Epithelial cell of esophagus (primary cell): ENCODE results near the gene SH3BP2.

ENCODE experiments used
- DNase-seq: peaks from one replicate; pipeline ENCODE4 v3.0.0; 2010; ENCODE audit warnings: low read depth
- H3K4me3 ChIP-seq: 2 replicates; pipeline ENCODE4 v1.5.1; 2011; ENCODE audit warnings: mild to moderate bottlenecking, low read length, control low read depth
- CTCF ChIP-seq: IDR thresholded peaks from 2 replicates; pipeline ENCODE4 v1.5.1; 2011; ENCODE audit warnings: low read depth, mild to moderate bottlenecking, low read length, control low read depth, inconsistent platforms; ENCODE audit not compliant: insufficient read depth; ENCODE audit errors: missing control alignments

Gene SH3BP2

GRCh38 chr4:2812612-2813354, 19.9 kb downstream of the SH3BP2 start:
- no peak for DNase-seq
- TF ChIP-seq CTCF, result no peak
- no peak overlapping the region for H3K4me3 ChIP-seq

GRCh38 chr4:2813446-2814405, 20.8 kb downstream of the SH3BP2 start:
- H3K4me3 ChIP-seq, result no peak overlapping the region
- no peak for DNase-seq
- no peak for TF ChIP-seq CTCF

GRCh38 chr4:2814627-2815270, 21.9 kb downstream of the SH3BP2 start:
- no peak overlapping the region for H3K4me3 ChIP-seq
- no peak for DNase-seq
- TF ChIP-seq CTCF, result no peak

- no peak overlapping the region for H3K4me3 ChIP-seq
- no peak for DNase-seq
- no peak for TF ChIP-seq CTCF
Observed at GRCh38 chr4:2816401-2816954, 23.6 kb downstream of the SH3BP2 start.

- no peak overlapping the region for H3K4me3 ChIP-seq
- TF ChIP-seq CTCF, result no peak
- DNase-seq, result no peak
Observed at GRCh38 chr4:2817137-2817536, 24.3 kb downstream of the SH3BP2 start.

- peak; percentile 50 for DNase-seq
- no peak for TF ChIP-seq CTCF
- H3K4me3 ChIP-seq, result peak overlapping the region; percentile 48
Observed at GRCh38 chr4:2817701-2818350, 24.9 kb downstream of the SH3BP2 start.
